ENCODE results near the gene SH3RF1.
A peak's percentile ranks its signal among the peaks of the same experiment; 100 is the strongest.

Gene SH3RF1

DNA sequence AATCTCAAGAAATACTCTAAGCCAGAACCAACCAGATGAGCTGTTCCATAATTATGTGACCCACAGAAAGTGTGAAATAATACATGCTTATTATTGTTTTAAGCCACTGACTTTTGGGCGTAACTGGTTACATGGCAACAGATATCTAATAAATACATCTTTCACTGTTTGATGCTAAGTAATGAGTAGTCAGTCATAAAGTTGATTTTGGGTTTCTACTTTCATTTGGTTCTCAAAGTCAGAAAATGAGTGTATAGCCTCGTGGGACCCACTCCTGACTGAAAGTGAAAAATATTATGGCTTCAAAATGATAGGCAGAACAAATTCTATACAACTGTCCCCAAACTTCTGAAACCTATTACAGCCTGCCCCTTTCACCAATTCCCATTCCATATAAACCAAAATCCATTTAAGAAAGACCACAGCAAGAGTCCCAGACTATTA is 172.7 kb downstream of the SH3RF1 start:
- no peak for DNase-seq

GRCh38 chr4:169096221-169096620 is 174.5 kb downstream of the SH3RF1 start:
- no peak for DNase-seq

DNA sequence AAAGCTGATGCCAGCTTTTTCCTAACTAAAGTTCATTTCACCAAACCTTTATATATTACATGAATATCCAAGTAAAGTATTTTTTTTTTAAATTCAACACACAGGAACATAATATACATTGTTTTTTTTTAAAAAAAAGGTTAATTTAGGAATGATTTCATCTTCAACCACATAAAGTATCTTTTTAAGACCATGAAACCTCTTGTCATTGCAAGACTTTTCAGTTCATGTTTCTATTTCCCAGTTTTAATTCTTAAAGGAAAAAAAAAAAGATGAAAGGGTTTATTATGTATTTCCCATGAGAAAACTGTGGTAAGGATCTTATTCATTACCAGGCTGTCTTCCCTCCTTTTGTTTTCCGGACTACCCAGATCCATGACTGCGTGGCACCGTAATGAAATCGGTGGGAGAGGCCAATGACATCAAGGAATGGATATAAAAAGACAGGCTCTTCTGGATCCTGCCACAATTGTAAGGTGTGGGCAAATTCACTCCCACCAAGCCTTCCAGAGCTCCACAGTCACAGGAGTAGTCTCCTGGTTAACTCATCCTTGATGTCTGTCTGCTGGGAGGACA is 176.0 kb downstream of the SH3RF1 start:
- DNase-seq: no peak

DNA sequence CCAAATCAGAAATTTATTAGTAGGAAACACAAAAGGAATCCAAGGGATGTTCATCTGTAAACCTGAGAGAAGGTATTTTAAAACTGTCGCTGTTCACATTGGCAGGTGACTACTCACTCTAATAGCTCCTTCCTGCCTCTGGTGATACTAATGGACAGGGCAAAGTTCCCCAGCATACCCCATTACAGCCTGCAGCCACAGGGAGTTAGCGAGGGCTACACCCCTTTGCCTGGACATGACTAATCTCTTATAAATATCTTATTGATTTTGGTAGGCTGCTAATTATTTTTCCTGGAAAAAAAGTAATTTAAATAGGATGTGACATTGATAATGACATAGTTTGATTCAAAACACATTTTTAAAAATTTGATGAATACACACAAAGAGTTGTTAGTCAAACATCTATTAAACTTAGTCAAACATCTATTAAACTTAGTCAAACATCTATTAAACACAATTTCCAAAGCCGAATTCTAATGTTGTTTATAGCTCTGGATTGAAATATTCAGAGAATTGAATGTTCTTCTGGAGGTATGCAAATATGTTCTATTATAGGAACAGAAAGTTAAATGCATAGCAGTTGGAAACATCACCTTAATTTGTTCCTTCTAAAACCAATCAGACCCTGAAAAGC is 177.8 kb downstream of the SH3RF1 start:
- no peak for DNase-seq

DNA sequence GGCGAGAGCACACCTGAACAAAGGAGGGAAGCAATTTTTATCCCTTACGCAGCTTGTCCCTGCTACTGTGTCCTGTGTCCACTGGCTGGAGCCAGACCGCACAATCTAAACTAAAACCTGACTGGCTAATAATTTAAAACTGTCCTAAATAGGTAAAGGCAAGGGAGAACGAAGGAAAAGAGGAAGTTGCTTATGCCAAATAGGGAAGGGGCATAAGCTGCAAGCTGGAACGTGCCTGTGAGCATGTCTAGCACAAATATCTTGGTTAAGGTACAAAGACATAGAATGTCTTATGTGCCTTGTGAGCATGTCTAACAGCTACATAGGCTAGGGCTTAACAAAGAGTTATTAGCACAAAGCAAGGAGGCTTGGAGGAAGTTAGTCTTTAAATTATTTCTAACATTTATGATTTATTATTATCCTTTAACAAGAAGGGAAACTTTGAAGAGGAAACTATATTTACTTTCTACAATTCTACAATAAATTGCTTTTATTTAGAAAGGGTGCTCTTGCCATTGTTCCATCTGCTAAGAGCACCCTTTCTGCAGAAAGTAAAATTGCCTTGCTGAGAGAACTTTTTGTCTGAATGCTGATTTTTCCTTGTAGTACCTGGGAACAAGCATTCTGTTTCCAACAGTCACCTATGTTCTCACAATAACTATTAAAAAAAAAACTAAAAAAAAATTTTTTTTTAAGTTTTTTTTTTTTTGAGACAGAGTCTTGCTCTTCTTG is 180.1 kb downstream of the SH3RF1 start:
- DNase-seq: no peak

GRCh38 chr4:169089004-169089403 is 181.8 kb downstream of the SH3RF1 start:
- no peak for DNase-seq

DNA sequence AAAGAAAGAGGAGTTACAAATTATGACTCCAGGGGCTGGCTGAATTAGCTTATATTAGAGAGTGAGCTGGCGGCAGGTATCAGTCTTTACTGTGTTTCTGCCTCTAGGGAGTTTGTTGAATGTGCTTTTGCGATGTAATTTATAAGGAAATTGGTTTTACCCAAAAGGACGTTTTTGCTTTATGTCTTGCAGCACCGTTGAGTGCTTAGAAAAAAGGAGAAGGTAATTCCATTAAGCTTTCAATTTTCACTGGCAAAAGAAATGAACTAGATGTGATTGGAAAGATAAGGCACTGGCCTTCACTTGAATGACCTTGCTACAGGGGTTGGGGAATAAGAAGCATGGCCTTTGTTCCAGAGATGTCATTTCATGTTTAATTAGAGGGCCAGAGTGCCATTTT is 185.8 kb downstream of the SH3RF1 start:
- DNase-seq: no peak

- no peak for DNase-seq
Observed at GRCh38 chr4:169080981-169081380, 189.8 kb downstream of the SH3RF1 start.

- DNase-seq: peak; percentile 25
Observed at GRCh38 chr4:169079942-169080827, 190.6 kb downstream of the SH3RF1 start.

DNA sequence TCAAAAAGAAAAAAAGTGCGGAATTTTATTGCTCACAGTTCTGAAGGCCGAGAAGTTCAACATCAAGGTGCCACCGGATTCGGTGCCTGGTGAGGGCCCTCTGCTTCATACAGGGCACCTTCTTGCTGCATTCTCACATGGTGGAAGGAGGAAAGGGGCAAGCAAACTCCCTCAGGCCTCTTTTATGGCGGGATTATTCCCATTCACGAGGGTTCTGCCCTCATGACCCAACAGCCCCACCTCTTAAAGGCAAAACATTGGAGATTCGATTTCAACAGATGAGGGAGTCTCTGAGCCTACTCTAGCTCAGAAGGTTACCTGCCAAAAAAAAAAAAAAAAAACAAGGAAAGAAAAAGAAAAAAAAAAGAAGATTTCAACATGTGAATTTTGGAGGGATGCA is 196.6 kb downstream of the SH3RF1 start:
- no peak for DNase-seq

GRCh38 chr4:169071747-169072146 is 199.0 kb downstream of the SH3RF1 start:
- no peak for DNase-seq

- no peak for DNase-seq
Observed at GRCh38 chr4:169070895-169071218, 199.9 kb downstream of the SH3RF1 start.

DNA sequence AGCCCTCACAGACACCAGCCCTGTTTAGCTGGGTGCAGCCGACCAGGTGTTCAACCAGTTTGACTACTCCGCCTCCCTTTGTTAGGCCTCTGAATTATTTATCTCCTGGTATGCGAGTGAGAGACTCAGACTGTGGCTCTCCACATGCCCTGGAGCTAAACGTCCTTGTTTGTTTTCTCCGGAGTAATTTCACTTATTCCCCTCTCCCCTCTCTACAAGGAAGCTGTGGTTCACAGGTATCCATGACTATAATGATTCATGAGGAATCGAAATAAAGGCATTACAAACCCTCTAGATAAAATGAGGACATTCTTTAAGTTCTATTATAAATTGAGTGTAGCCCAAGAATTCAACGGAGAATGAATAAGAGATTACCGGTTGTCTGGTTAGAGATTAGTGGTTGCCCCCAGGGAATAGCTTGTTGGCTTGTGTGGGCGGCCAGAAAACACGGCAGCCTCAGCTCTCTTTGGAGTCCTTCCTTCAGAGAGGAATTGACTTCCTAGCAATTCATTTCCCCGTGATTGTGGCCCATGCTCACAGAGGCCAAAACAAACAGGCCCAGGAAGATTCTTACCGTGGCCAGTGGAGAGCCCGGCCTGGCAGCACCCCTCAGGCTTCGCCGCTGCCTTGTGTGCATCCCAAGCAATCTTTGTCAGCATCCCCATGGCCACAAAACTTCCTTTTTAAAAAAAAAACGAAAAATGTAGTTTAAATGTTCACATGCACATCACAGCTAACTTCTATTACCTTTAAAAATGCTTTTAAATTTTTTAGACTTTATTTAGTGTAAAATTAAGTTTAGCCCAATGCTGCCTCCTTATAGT is 200.5 kb downstream of the SH3RF1 start:
- DNase-seq: no peak

GRCh38 chr4:169068423-169068822 is 202.3 kb downstream of the SH3RF1 start:
- DNase-seq: no peak

GRCh38 chr4:169066934-169067333 is 203.8 kb downstream of the SH3RF1 start:
- DNase-seq: no peak

- DNase-seq: no peak
Observed at GRCh38 chr4:169064296-169064695, 206.5 kb downstream of the SH3RF1 start.

GRCh38 chr4:169063441-169063840 is 207.3 kb downstream of the SH3RF1 start:
- no peak for DNase-seq

- no peak for DNase-seq
Observed at GRCh38 chr4:169062897-169063244, 207.9 kb downstream of the SH3RF1 start.

DNA sequence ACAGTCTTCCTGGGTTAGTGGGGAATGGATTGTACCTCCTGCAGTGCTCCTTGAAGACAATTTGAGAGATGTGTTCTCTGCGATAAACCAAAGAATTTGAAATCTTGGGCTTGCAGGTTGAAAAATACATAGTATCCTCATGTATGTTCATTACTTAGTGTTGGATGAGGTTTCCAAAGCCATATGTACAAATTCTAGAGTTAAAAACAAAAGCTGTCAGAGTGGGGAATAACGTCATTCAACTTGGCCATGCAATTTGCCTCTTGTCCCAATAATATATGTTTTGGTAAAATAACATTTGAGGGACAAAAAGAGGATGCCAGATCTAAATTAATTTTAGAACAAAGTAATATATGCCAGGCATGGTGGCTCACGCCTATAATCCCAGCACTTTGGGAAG is 209.4 kb downstream of the SH3RF1 start:
- no peak for DNase-seq

DNA sequence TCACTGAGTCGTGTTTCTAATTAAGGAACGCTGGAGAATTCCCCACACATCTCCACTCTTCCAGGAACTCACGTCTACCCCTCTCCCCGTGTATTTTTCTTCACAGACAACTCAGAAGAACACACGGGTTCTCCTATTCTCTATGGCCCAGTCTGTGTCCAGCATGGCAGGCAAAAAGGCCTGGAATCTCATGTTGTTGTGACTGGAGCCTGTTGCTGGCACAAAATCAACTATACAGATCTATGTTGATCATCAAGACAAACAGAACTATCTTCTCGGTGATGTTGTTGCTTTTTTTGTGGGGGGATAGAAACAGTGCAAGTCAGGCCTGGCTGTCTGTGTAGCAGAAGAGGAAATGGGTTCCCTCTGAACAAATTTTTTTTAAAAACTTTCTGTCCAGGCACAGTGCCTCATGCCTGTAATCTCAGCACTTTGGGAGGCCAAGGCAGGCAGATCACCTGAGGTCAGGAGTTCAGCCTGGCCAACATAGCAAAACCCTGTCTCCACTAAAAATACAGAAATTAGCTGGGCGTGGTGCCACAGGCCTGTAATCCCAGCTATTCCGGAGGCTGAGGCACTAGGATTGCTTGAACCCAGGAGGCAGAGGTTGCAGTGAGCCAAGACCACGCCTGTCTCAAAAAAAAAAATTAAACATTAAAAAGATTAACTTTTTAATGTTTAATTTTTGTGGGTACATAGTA is 210.2 kb downstream of the SH3RF1 start:
- no peak for DNase-seq

DNA sequence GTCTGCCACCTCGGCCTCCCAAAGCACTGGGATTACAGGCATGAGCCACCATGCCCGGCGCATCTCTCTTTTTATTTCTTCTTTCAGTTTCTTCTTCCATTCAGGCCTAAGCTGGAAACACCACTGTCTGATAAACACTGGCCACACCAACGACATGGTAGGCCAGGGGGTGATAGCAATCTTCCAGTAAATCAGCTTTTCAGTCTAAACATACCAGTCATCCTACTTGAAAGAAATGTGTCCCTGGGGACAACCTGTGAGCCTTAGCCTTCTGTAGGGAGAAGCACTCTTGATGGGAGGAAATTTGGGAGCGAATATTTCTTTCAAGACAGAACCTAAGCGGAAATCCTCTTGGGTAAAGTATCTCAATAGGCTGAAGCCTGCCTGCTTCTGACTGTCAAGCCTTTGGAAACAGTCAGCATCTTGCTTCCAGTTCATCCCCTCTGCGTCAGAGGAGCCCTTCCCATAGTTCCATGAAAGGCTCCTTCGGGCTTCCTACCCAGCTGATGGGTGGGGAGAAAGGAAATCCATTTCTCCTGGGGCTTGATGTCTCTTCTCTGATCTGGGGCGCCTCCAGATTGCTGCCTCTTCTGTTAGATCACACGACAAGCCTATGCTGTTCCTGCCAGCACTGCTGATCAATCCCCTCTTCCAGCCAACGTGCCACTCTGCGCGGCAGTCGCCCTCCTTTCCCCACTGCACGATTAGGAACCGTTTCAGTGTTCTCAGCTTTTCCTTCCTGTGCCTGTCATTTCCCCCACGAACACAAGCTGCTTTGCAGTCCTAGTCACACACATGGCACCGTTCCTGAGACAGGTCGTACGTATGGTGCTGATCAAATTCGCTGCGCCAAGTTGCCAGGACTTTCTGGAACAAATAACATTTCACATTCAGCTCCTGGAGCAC is 211.2 kb downstream of the SH3RF1 start:
- DNase-seq: no peak
